ENCODE data around the gene HSPA5. TPM values are rescaled to one million over a fixed set of nuclear protein-coding genes. Genes with fewer than 3 reads are reported as not detected.
"Not testable (repeated sequence)": the region's sequence is repeated elsewhere in the genome, so short reads cannot be mapped to it uniquely, and the experiment has no call there.

Gene HSPA5
- total RNA-seq, 1 donor from 2014 or later: 369 TPM

- DNase-seq (ENCODE audit: low spot score): no peak
- TF ChIP-seq, protein P1, sequence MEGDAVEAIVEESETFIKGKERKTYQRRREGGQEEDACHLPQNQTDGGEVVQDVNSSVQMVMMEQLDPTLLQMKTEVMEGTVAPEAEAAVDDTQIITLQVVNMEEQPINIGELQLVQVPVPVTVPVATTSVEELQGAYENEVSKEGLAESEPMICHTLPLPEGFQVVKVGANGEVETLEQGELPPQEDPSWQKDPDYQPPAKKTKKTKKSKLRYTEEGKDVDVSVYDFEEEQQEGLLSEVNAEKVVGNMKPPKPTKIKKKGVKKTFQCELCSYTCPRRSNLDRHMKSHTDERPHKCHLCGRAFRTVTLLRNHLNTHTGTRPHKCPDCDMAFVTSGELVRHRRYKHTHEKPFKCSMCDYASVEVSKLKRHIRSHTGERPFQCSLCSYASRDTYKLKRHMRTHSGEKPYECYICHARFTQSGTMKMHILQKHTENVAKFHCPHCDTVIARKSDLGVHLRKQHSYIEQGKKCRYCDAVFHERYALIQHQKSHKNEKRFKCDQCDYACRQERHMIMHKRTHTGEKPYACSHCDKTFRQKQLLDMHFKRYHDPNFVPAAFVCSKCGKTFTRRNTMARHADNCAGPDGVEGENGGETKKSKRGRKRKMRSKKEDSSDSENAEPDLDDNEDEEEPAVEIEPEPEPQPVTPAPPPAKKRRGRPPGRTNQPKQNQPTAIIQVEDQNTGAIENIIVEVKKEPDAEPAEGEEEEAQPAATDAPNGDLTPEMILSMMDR (IDR thresholded peaks at IDR 0.05): no peak
- H3K27ac Mint-ChIP-seq (ENCODE audit: unreplicated experiment): peak overlapping the region; percentile 98
- H3K4me3 Mint-ChIP-seq (ENCODE audit: unreplicated experiment): peak overlapping the region; percentile 85
- H3K27me3 Mint-ChIP-seq (ENCODE audit: low read depth): no peaks in the 10 kb centered on the region
- no peaks in the 10 kb centered on the region for H3K9me3 Mint-ChIP-seq (ENCODE audit: low read depth)
- H3K36me3 Mint-ChIP-seq (ENCODE audit: low read depth): peaks cover 53% of the 10 kb centered on the region
- H3K4me1 Mint-ChIP-seq (ENCODE audit: low read depth): peaks cover 78% of the 10 kb centered on the region
Measured at GRCh38 chr9:125238127-125238914, 2.8 kb downstream of the HSPA5 start.

- TF ChIP-seq, protein P1 (IDR thresholded peaks at IDR 0.05): peak; percentile 37
- Mint-ChIP-seq H3K4me3 (ENCODE audit: unreplicated experiment) (peak overlapping the region; percentile 56), H3K4me1 (ENCODE audit: low read depth) (peaks cover 65% of the 10 kb centered on the region), H3K27ac (ENCODE audit: unreplicated experiment) (peak overlapping the region; percentile 73), H3K36me3 (ENCODE audit: low read depth) (peaks cover 55% of the 10 kb centered on the region)
- H3K27me3 Mint-ChIP-seq (ENCODE audit: low read depth); H3K9me3 Mint-ChIP-seq (ENCODE audit: low read depth); DNase-seq (ENCODE audit: low spot score): not testable (repeated sequence)
Measured at GRCh38 chr9:125236520-125237159, 4.5 kb downstream of the HSPA5 start.

DNA sequence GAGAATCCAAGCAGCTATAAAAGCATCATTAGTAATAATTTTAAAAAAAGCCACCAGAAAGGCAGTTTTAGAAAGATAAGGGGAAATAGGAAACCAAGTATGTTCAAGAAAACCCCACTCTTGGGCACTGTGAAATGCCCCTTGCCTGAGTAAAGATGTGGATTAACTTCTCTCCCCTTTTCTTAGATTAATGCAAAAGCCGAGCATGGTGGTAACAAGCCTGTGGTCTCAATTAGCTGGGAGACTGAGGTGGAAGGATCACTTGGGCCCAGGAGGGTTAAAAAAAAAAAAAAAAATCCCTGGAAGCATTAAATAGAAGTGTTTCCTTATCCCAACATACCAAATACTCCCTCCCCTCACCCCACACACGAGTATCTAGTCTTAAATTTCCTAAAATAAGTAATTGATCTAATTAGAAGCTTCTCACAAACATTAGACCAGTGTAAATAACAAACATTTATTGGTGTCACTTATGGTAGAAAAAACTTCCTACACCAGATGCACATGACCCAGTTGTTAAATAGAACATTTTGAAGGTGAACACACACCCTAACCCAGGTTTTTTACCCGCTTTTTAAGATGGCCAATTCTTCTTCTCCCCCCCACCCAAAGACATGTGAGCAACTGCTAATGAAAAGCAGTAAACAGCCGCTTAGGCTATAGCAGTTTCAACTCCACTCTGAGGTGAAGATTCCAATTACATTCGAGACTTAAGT is 5.2 kb downstream of the HSPA5 start:
- Mint-ChIP-seq H3K27me3 (ENCODE audit: low read depth) (no peaks in the 10 kb centered on the region), H3K4me1 (ENCODE audit: low read depth) (peaks cover 65% of the 10 kb centered on the region), H3K9me3 (ENCODE audit: low read depth) (no peaks in the 10 kb centered on the region), H3K27ac (ENCODE audit: unreplicated experiment) (peak overlapping the region; percentile 87), H3K36me3 (ENCODE audit: low read depth) (peaks cover 53% of the 10 kb centered on the region), H3K4me3 (ENCODE audit: unreplicated experiment) (peak overlapping the region; percentile 56)
- DNase-seq (ENCODE audit: low spot score): no peak
- TF ChIP-seq, protein P1 (IDR thresholded peaks at IDR 0.05): no peak

DNA sequence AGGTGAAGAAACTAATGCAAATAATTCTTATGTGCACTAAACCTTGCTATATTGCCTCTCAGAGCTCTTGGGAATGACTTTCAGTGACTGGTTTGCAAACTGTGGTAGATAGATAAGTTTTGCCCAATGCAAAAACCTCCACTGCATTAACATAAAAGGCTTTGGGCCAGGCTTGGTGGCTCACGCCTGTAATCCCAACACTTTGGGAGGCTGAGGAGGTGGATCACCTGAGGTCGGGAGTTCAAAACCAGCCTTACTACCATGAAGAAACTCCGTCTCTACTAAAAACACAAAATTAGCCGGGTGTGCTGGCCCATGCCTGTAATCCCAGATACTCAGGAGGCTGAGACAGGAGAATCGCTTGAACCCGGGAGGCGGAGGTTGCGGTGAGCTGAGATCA is 7.0 kb downstream of the HSPA5 start:
- H3K4me1 Mint-ChIP-seq (ENCODE audit: low read depth): peaks cover 53% of the 10 kb centered on the region
- H3K27me3 Mint-ChIP-seq (ENCODE audit: low read depth); H3K4me3 Mint-ChIP-seq (ENCODE audit: unreplicated experiment); H3K9me3 Mint-ChIP-seq (ENCODE audit: low read depth); DNase-seq (ENCODE audit: low spot score): not testable (repeated sequence)
- peak overlapping the region; percentile 94 for H3K27ac Mint-ChIP-seq (ENCODE audit: unreplicated experiment)
- peaks cover 44% of the 10 kb centered on the region for H3K36me3 Mint-ChIP-seq (ENCODE audit: low read depth)

DNA sequence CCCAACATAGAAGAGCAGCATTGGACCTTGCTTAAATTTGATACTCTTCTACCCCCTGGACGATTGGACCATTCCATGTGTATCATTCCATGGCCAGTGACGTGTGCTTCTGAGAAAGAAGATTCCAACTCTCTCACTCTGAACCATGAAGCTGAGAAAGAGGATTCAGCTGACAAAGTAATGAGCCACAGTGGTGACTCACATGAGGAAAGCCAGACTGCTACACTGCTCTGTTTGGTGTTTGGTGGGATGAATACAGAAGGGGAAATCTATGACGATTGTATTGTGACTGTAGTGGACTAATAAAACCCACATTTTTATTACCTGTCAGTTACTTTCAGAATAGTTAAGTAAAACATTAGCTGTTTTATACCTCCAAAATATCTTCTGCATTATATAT is 7.5 kb downstream of the HSPA5 start:
- H3K9me3 Mint-ChIP-seq (ENCODE audit: low read depth): no peaks in the 10 kb centered on the region
- peaks cover 40% of the 10 kb centered on the region for H3K36me3 Mint-ChIP-seq (ENCODE audit: low read depth)
- no peak for DNase-seq (ENCODE audit: low spot score)
- H3K4me3 Mint-ChIP-seq (ENCODE audit: unreplicated experiment): no peak overlapping the region
- no peaks in the 10 kb centered on the region for H3K27me3 Mint-ChIP-seq (ENCODE audit: low read depth)
- TF ChIP-seq, protein P1 (IDR thresholded peaks at IDR 0.05): no peak
- H3K27ac Mint-ChIP-seq (ENCODE audit: unreplicated experiment): peak overlapping the region; percentile 94
- H3K4me1 Mint-ChIP-seq (ENCODE audit: low read depth): peaks cover 49% of the 10 kb centered on the region

Data from chondrocyte (in vitro differentiated cells).